HepG2 (cell line): ENCODE data around the gene PTGDS. TPM values are rescaled to one million over a fixed set of nuclear protein-coding genes. Genes with fewer than 3 reads are reported as not detected.

Source experiments
- ETV5 ChIP-seq: IDR thresholded peaks from 2 replicates; pipeline ENCODE4 v1.6.1; 2018; ENCODE audit warnings: missing biosample characterization, missing genetic modification reagents, inconsistent platforms, borderline replicate concordance
- FOXM1 ChIP-seq: sonication (generic); formaldehyde crosslinking; IDR thresholded peaks from 2 replicates; pipeline ENCODE4 v1.5.0; 2020; ENCODE audit warnings: missing genetic modification reagents
- GZF1 ChIP-seq: sonication (generic); formaldehyde crosslinking; IDR thresholded peaks from 2 replicates; pipeline ENCODE4 v1.5.1; 2020; ENCODE audit warnings: mild to moderate bottlenecking, missing genetic modification reagents
- HES4 ChIP-seq: sonication (generic); formaldehyde crosslinking; IDR thresholded peaks from 2 replicates; pipeline ENCODE4 v1.9.0; 2021; ENCODE audit warnings: mild to moderate bottlenecking, missing genetic modification reagents, borderline replicate concordance
- IRF1 ChIP-seq: sonication (generic); formaldehyde crosslinking; IDR thresholded peaks from 2 replicates; pipeline ENCODE4 v1.4.0; 2020; ENCODE audit warnings: low read depth, mild to moderate bottlenecking, missing genetic modification reagents
- IRF2 ChIP-seq: IDR thresholded peaks from 2 replicates; pipeline ENCODE4 v1.6.1; 2018; ENCODE audit warnings: missing genetic modification reagents, missing compliant biosample characterization
- MBD4 ChIP-seq: IDR thresholded peaks from 2 replicates; pipeline ENCODE4 v1.6.1; 2012; ENCODE audit warnings: low read length, inconsistent platforms, borderline replicate concordance
- PAXIP1 ChIP-seq: sonication (generic); formaldehyde crosslinking; conservative IDR thresholded peaks from 2 replicates; pipeline ENCODE4 v1.4.0; 2020; ENCODE audit warnings: mild to moderate bottlenecking, missing genetic modification reagents, moderate library complexity
- SRY ChIP-seq: sonication (generic); formaldehyde crosslinking; IDR thresholded peaks from 2 replicates; pipeline ENCODE4 v1.8.0; 2022; ENCODE audit warnings: mild to moderate bottlenecking, missing genetic modification reagents
- ZHX2 ChIP-seq, 2 experiments: sonication (generic) in 1 of 2; formaldehyde crosslinking in 1 of 2; IDR thresholded peaks; 2 replicates each; pipeline versions ENCODE4 v1.6.1 to v1.9.0; 2014 to 2022; ENCODE audit warnings: antibody characterized with exemption in 1 of 2, borderline replicate concordance in 1 of 2, inconsistent platforms in 1 of 2, low read depth in 1 of 2, missing genetic modification reagents in 1 of 2
- ZMAT5 ChIP-seq: sonication (generic); formaldehyde crosslinking; IDR thresholded peaks from 2 replicates; pipeline ENCODE4 v1.5.0; 2020; ENCODE audit warnings: mild to moderate bottlenecking, low read depth, missing genetic modification reagents, borderline replicate concordance
- ZNF678 ChIP-seq: sonication (generic); formaldehyde crosslinking; IDR thresholded peaks from 2 replicates; pipeline ENCODE4 v1.4.0; 2020; ENCODE audit warnings: mild to moderate bottlenecking, missing genetic modification reagents
- ZSCAN5A ChIP-seq: sonication (generic); formaldehyde crosslinking; IDR thresholded peaks from 2 replicates; pipeline ENCODE4 v1.8.0; 2022; ENCODE audit warnings: mild to moderate bottlenecking, missing genetic modification reagents, borderline replicate concordance
- polyA plus RNA-seq, 8 experiments: library from polyadenylated mRNA; depleted of rRNA in 3 of 8; stranded (reverse) in 7 of 8; unstranded in 1 of 8; fragments of >200 nt; fragmentation: Illumina TruSeq in 4 of 8; extraction: Trizol in 4 of 8; gene quantifications; 2 replicates each; pipeline versions ENCODE4 v1.2.1 to v1.2.3, GENCODE V29; 2011 to 2016; ENCODE audit warnings: low read depth in 4 of 8, missing spikeins in 1 of 8, mixed read lengths in 1 of 8; ENCODE audit not compliant: insufficient read depth in 1 of 8
- total RNA-seq, 5 experiments: library from RNA; depleted of rRNA; stranded (reverse); fragments of >200 nt; fragmentation: Illumina TruSeq; extraction: Trizol; gene quantifications; 2 replicates each; pipeline ENCODE4 v1.2.3, GENCODE V29; 2016; ENCODE audit warnings: low read depth in 1 of 5

The PTGDS gene
- total and polyA plus RNA-seq, 2 of the 13 experiments (the other 11 are each of a cell fraction or from before 2014, with no cell fraction given), result 0.33 to 0.50 TPM

GRCh38 chr9:136949239-136949816, 28.0 kb upstream of the PTGDS start (continued):
- TF ChIP-seq HES4 (CRISPR knock-in tag) (no peak), IRF1 (no peak), IRF2 (CRISPR knock-in tag) (no peak), MBD4 (no peak), ZSCAN5A (CRISPR knock-in tag) (no peak), ZHX2 (IDR thresholded peaks at IDR 0.05; ENCODE audit: low read depth) (no peak), ZHX2 (CRISPR knock-in tag; IDR thresholded peaks at IDR 0.05; ENCODE audit: borderline replicate concordance) (no peak), PAXIP1 (CRISPR knock-in tag) (peak; percentile 54; the same call in 1 of the 2 replicates), SRY (CRISPR knock-in tag) (no peak), ZMAT5 (CRISPR knock-in tag) (no peak), ZNF678 (CRISPR knock-in tag) (0 out of 2 replicates have a peak, but pooled peaks have one; percentile 30), FOXM1 (CRISPR knock-in tag) (no peak), GZF1 (CRISPR knock-in tag) (0 out of 2 replicates have a peak, but pooled peaks have one; percentile 39), ETV5 (CRISPR knock-in tag) (no peak)
